Fibroblast of lung (primary cell): ENCODE results near the gene TNIP1. TPM values are rescaled to one million over a fixed set of nuclear protein-coding genes. Genes with fewer than 3 reads are reported as not detected.

Experiments
- DNase-seq, 2 donors: peaks; one replicate each; pipeline versions ENCODE4 v3.0.0 to v3.0.0-alpha.2; 2010; ENCODE audit warnings: low read depth in 2 of 2
- H2AFZ ChIP-seq: 2 replicates; pipeline ENCODE4 v1.5.1; 2012; ENCODE audit warnings: low read length, control low read depth, inconsistent platforms
- H3K27ac ChIP-seq: 2 replicates; pipeline ENCODE4 v1.5.1; 2011; ENCODE audit warnings: low read length, control low read depth; ENCODE audit not compliant: insufficient read depth
- H3K27me3 ChIP-seq: 2 replicates; pipeline ENCODE4 v1.5.1; 2011; ENCODE audit warnings: mild to moderate bottlenecking, low read length; ENCODE audit not compliant: control insufficient read depth, insufficient read depth
- H3K36me3 ChIP-seq: 2 replicates; pipeline ENCODE4 v1.5.1; 2011; ENCODE audit warnings: low read length; ENCODE audit not compliant: control insufficient read depth, insufficient read depth
- H3K4me1 ChIP-seq: 2 replicates; pipeline ENCODE4 v1.5.1; 2011; ENCODE audit warnings: low read length; ENCODE audit not compliant: control insufficient read depth, insufficient read depth; ENCODE audit errors: extremely low read depth
- H3K4me2 ChIP-seq: 2 replicates; pipeline ENCODE4 v1.5.1; 2011; ENCODE audit warnings: low read length, control low read depth; ENCODE audit not compliant: insufficient read depth; ENCODE audit errors: extremely low read depth
- H3K4me3 ChIP-seq, 4 experiments: fragments of 200-600 bp in 1 of 4; sonication (generic) in 1 of 4; replicated peaks in 1 of 4; 2 replicates each; pipeline ENCODE4 v1.5.1; 2011 to 2016; ENCODE audit warnings: low read length in 4 of 4, low read depth in 3 of 4, mild to moderate bottlenecking in 3 of 4, control low read depth in 2 of 4, inconsistent platforms in 1 of 4, mixed read lengths in 1 of 4; ENCODE audit not compliant: insufficient read depth in 1 of 4; ENCODE audit errors: control extremely low read depth in 1 of 4
- H3K79me2 ChIP-seq: 2 replicates; pipeline ENCODE4 v1.5.1; 2012; ENCODE audit warnings: mild to moderate bottlenecking, low read length, inconsistent platforms; ENCODE audit not compliant: control insufficient read depth, insufficient read depth
- H3K9ac ChIP-seq: 2 replicates; pipeline ENCODE4 v1.5.1; 2011; ENCODE audit warnings: mild to moderate bottlenecking, low read length, control low read depth; ENCODE audit not compliant: insufficient read depth
- H3K9me3 ChIP-seq: 2 replicates; pipeline ENCODE4 v1.5.1; 2012; ENCODE audit warnings: low read depth, low read length; ENCODE audit not compliant: control insufficient read depth, insufficient read depth
- H4K20me1 ChIP-seq: 2 replicates; pipeline ENCODE4 v1.5.1; 2011; ENCODE audit warnings: low read length; ENCODE audit not compliant: control insufficient read depth, insufficient read depth; ENCODE audit errors: extremely low read depth
- EZH2 ChIP-seq: IDR thresholded peaks from 2 replicates; pipeline ENCODE4 v1.5.1; 2012; ENCODE audit warnings: low read length, control low read depth, mild to moderate bottlenecking; ENCODE audit errors: missing control alignments
- polyA minus RNA-seq: library from RNA; depleted of rRNA, polyadenylated mRNA; stranded (reverse); fragments of >200 nt; gene quantifications from 2 replicates; pipeline ENCODE4 v1.2.3, GENCODE V29; 2011; ENCODE audit warnings: low replicate concordance
- polyA plus RNA-seq, 2 donors: library from polyadenylated mRNA; depleted of rRNA in 1 of 2; stranded (reverse) in 1 of 2; unstranded in 1 of 2; fragments of >200 nt; gene quantifications; 2 replicates each; pipeline ENCODE4 v1.2.1, GENCODE V29; 2011 to 2012; ENCODE audit warnings: missing spikeins in 1 of 2
- total RNA-seq: library from RNA; depleted of rRNA; stranded (reverse); fragments of >200 nt; gene quantifications from 2 replicates; pipeline ENCODE4 v1.2.1, GENCODE V29; 2014
- TF ChIP-seq, protein P1 (sequence below), 2 donors: IDR thresholded peaks in 1 of 2; conservative IDR thresholded peaks in 1 of 2; 1 replicate in 1 of 2; 2 replicates in 1 of 2; pipeline ENCODE4 v1.5.1; 2011 to 2012; ENCODE audit warnings: low read length in 2 of 2, control low read depth in 1 of 2, inconsistent platforms in 1 of 2, low read depth in 1 of 2, mild to moderate bottlenecking in 1 of 2

Gene TNIP1, protein sequence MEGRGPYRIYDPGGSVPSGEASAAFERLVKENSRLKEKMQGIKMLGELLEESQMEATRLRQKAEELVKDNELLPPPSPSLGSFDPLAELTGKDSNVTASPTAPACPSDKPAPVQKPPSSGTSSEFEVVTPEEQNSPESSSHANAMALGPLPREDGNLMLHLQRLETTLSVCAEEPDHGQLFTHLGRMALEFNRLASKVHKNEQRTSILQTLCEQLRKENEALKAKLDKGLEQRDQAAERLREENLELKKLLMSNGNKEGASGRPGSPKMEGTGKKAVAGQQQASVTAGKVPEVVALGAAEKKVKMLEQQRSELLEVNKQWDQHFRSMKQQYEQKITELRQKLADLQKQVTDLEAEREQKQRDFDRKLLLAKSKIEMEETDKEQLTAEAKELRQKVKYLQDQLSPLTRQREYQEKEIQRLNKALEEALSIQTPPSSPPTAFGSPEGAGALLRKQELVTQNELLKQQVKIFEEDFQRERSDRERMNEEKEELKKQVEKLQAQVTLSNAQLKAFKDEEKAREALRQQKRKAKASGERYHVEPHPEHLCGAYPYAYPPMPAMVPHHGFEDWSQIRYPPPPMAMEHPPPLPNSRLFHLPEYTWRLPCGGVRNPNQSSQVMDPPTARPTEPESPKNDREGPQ
- total RNA-seq = 54.7 and 59.1 TPM in 2 replicates
- polyA plus RNA-seq = 32.9 and 47.2 TPM in 2 replicates
- 40.4 and 60.0 TPM in 2 replicates for polyA plus RNA-seq (2012)
- 26.1 and 37.6 TPM in 2 replicates for polyA minus RNA-seq

DNA sequence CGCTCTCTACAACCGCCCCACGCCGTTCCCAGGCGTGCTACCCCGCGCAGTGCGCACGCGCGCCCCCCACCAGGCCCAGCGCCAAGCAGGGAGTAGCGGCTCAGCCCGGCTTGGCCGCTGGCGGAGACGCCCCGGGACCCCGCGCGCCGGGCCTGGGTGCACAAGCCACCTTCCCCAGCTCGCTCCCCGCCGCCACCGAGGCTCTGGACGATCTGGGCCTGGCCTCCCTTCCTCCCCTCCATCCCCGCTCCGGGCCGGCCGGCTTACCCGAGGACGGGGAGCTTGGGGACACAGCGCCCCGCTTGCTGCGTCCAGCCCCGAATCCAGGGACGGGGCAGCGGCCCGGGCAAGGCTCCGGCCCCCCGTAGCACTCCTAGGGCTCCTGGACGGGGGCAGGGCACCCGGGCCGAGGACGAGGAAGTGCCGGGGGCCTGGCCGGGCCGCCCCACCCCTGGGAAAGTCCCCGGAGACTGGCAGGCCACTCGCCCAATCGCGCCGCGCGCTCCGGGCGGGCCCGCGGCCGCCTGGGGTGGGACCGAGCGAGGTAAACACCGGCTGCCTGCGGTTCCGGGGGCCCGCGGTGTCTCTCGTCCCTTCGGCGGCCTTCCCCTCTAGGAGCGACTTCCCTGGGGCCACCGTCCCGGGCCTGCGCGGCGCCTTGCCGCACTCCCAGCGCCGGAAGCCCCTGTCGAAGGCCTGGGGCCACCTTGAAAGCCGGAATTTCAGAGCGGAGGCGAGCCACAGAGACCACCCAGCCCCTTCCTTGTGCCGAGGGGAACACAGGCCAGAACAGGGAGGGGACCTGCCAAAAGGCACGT is at the start of gene TNIP1:
TSS of gene TNIP1 (minus strand) at position 422 of the 818 bp plus-strand sequence. CDS start 15,939 bp downstream, outside the sequence.
- no peaks in the 10 kb centered on the region for H3K27me3 ChIP-seq
- no peak for TF ChIP-seq EZH2
- TF ChIP-seq, protein P1, sequence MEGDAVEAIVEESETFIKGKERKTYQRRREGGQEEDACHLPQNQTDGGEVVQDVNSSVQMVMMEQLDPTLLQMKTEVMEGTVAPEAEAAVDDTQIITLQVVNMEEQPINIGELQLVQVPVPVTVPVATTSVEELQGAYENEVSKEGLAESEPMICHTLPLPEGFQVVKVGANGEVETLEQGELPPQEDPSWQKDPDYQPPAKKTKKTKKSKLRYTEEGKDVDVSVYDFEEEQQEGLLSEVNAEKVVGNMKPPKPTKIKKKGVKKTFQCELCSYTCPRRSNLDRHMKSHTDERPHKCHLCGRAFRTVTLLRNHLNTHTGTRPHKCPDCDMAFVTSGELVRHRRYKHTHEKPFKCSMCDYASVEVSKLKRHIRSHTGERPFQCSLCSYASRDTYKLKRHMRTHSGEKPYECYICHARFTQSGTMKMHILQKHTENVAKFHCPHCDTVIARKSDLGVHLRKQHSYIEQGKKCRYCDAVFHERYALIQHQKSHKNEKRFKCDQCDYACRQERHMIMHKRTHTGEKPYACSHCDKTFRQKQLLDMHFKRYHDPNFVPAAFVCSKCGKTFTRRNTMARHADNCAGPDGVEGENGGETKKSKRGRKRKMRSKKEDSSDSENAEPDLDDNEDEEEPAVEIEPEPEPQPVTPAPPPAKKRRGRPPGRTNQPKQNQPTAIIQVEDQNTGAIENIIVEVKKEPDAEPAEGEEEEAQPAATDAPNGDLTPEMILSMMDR (conservative IDR thresholded peaks at IDR 0.05 in 1 of 2, IDR thresholded peaks at IDR 0.05 in 1 of 2; ENCODE audit: low read depth in 1 of 2, low read length in 2 of 2) = no peak
- peak; percentile 86 to 88 for DNase-seq
- peak within 1 kb of the TSS; percentile 81 for H2AFZ ChIP-seq
- H3K4me3 ChIP-seq = peak within 1 kb of the TSS; percentile 79 to 92 (median 88)
- H3K4me1 ChIP-seq = peaks cover 18% of the 10 kb centered on the region
- H3K79me2 ChIP-seq = peaks cover 13% of the 10 kb centered on the region
- peak within 1 kb of the TSS; percentile 94 for H3K9ac ChIP-seq
- H4K20me1 ChIP-seq = no peaks in the 10 kb centered on the region
- peak within 1 kb of the TSS; percentile 96 for H3K4me2 ChIP-seq
- no peaks in the 10 kb centered on the region for H3K9me3 ChIP-seq
- peaks cover 2% of the 10 kb centered on the region for H3K36me3 ChIP-seq
- H3K27ac ChIP-seq = peak within 1 kb of the TSS; percentile 87

DNA sequence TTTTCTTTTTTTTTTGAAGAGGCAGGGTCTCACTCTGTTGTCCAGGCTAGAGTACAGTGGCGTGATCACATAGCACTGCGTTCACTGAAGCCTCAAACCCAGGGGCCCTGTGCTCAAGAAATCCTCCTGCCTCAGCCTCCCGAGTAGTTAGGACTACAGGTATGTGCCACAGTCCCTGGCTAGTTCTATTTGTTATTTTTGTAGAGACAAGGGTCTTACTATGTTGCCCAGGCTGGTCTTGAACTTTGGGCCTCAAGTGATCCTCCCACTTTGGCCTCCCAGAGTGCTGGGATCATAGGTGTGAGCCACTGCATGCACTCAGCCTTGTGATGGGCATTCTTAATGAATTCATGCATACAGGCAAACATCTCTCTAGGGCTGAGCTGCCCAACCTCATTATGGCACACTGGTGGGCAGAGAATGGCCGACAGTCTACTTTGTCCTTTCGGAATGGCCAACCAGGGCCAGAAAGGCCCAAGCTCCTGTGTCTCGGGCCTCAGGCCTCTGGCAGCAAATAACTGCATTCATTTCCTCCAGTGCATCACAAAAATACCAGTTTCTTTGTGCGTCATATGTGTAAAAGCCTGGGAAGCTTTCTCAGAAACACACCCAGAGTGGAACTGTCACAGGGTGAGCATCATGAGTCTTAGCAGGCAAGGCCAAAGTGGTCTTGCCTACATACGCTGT is 49.5 kb upstream of the TNIP1 start:
- no peaks in the 10 kb centered on the region for H4K20me1 ChIP-seq
- DNase-seq = no peak
- H3K79me2 ChIP-seq = no peaks in the 10 kb centered on the region
- H3K9ac ChIP-seq = no peak overlapping the region
- TF ChIP-seq, protein P1 (conservative IDR thresholded peaks at IDR 0.05 in 1 of 2, IDR thresholded peaks at IDR 0.05 in 1 of 2; ENCODE audit: low read depth in 1 of 2, low read length in 2 of 2) = no peak
- no peak for TF ChIP-seq EZH2
- H2AFZ ChIP-seq = no peak overlapping the region
- peaks cover 63% of the 10 kb centered on the region for H3K36me3 ChIP-seq
- H3K4me2 ChIP-seq = no peak overlapping the region
- no peaks in the 10 kb centered on the region for H3K27me3 ChIP-seq
- H3K4me1 ChIP-seq = peaks cover 2% of the 10 kb centered on the region
- H3K27ac ChIP-seq = no peak overlapping the region
- H3K9me3 ChIP-seq = no peaks in the 10 kb centered on the region
- H3K4me3 ChIP-seq = no peak overlapping the region
